Left hindlimb (tissue), 1 donor: Measurements from ENCODE around the gene PRR19.

Experiments
- DNase-seq: peaks from one replicate; pipeline ENCODE4 v3.0.0-alpha.2; 2018

Gene PRR19

DNA sequence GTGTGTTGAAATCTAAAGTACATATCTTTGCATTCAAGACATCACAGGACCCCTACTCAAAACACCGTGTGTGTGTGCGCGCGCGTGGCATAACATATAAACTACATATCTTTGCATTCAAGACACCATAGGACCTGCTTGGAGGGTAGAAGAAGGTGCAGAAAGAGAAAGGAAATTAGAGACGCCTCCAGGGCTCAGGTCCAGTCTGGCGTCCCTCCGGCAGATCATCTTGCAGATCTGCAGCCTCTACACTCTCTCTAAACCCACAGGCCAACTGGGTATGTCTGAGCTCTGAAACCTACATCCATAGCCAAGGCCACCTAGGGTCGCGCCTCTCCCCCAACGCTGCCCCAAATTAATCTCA is 1.2 kb downstream of the PRR19 start:
- DNase-seq: no peak

DNA sequence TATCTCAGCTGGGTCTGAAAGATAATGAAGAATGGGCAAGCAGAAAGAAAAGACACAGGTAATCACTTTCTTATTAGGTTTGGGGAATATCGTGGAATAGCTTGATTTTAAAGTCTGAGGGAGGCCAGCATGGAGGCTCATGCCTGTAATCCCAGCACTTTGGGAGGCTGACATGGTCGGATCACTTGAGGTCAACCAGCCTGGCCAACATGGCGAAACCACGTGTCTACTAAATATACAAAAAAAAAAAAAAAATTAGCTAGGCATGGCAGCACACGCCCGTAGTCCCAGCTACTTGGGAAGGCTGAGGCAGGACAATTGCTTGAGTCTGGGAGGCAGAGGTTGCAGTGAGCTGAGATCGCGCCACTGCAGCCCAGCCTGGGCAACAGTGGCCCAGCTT is 1.9 kb downstream of the PRR19 start:
- DNase-seq: no peak

DNA sequence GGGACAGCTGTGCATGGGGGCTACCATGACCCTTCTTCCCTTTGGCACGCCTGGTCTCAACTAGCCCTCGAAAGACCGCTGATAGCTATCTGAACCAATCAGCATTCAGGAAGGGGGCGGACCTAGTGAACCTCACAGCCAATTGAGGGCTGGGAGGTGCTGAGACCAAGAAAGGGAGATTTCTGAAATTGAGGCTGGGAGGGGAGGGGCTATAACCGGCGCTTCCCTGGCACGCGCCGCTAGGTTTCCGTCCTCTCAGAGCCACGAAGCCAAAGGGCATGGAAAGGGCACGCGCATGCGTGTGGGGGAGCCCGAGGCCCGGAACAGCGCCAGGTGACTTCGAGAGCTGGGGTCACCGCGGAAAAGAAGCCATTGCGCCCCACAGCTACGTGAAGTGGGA is 4.7 kb downstream of the PRR19 start:
- no peak for DNase-seq

DNA sequence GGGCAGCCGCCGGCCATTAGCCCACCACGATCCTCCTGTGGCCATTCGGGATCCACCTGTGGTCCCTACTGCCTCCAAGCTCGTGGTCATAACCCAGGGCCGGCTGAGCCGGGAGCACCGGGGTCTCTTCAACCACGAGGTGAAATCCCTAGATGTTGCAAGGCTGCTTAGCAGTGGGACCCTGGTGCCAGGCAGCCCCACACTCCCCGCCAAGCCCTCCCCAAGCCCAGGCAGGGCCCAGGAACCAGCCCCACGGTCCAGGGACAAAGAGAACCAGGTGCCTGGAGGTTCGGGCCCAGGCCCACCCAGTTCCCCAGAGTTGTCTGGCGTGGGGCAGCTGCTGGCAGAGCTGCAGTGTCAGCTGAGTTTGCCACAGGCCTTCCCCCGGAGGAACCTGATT is 7.8 kb downstream of the PRR19 start:
- no peak for DNase-seq

DNA sequence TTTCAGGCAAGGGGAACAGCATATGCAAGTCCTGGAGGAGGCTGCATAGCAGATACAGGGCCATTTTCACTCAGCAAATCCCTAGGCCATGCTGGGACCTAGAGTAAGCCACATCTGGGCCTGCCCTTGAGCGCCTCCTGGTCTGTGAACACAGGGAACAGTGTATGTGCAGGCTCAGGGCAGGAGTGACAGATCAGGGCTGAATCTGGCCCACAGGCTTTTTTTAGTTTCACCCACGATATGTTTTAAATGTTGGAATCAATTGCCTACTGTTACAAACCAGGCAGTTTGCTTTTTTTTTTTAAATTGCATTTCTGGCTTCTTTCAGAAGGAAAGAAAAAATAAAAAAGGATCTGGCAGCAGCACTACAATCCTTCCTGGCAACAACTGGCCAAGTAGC is 9.7 kb downstream of the PRR19 start:
- DNase-seq: no peak

DNA sequence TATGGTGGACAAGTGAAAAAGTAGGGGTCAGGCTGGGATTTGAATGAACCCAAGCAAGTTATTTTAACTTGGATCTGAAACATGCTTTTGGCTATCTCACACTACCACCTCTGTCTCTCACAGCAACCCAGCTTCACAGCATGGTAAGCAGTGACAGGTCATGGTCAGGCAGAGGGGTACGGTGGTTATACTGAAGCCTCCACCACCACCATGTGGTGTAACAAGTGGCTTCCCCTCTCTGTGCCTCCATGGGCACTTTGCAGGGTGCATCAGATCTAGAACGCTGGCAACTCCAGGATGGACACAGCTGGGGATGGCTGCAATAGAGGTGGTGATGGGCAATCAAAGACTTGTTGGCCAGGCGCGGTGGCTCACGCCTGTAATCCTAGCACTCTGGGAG is 10.4 kb downstream of the PRR19 start:
- DNase-seq: no peak

DNA sequence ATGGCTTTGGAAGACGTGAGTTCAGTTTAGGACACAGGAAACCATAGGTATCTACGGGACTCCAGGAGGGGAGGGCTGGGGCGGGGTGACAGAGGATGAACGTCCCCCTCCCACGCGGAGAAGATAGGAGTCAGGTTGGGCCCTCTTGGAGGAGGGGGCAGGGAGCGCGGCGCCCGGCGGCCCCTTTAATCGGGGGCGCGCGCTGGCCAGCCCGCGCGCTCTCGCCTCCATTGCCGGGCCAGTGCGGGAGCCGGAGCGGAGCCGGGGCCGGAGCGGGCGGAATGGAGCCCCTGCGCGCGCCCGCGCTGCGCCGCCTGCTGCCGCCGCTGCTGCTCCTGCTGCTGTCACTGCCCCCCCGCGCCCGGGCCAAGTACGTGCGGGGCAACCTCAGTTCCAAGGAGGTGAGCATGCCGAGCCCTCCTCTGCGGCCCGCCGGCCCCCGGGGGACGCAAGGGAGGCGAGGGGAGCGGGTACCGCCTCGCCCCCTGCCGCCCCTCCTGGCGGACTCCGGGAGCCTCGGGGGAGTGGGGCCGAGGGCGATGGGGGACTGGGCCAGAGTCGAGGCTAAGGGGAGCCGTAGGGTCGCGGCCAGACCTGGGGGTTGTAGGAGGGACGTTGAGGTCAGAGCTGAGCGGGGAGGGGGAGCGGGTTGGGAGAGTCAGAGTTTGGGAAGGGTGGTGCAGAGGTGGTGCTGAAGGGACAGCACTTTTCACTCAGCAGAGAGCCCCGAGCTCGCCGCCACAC is 11.3 kb downstream of the PRR19 start, which contains the start of gene TMEM145:
Gene TMEM145 (plus strand): TSS at position 214 of the 744 bp plus-strand sequence. CDS start 68 bp downstream, at position 282.
- peak; percentile 62 for DNase-seq

DNA sequence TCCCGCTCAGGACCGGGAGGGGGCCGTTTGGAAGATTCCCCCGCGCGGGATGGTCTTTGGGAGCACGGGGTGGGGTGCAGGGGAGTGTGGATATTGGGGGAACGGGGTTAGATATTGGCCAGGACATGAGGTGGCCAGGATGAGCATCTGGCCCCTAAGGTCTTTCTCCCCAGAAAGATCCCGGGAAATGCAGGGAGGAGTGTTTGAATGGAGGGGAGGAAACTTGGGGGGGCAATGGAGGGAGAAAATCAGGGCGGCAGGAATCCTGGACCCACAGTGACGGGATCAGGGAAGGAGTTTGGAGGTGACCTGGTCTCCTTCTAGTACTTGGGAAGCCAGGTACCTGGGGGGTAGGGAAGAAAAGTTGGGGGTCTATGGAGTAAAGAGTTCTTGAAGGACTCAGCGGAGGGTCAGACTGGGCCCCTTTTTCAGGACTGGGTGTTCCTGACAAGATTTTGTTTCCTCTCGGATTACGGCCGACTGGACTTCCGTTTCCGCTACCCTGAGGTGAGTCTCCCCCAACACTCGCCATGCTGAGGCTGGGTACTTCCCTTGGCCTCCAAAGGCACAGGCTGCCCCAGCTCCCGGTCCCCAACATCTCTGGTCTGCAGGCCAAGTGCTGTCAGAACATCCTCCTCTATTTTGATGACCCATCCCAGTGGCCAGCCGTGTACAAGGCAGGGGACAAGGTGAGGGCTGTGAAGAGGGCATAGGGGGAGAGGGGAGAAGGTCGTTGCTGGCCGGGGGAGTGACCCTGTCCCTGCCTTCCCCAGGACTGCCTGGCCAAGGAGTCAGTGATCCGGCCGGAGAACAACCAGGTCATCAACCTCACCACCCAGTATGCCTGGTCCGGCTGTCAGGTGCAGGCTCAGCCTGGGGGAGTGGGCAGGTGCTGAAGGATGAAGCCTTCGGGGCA is 12.2 kb downstream of the PRR19 start:
- DNase-seq: no peak

DNA sequence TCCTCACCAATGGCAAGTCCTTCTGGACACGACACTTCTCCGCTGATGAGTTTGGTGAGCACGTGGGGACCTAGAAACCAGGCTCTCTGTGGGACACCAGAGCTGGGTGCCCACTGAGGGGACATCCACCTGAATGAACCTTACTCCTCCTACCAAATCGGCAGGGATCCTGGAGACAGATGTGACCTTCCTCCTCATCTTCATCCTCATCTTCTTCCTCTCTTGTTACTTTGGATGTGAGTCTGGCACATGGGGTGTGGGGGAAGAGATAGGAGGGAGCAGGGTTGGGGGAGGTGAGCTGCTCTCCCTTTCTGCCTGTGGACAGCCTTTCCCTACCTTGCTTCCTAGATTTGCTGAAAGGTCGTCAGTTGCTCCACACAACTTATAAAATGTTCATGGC is 13.1 kb downstream of the PRR19 start:
- DNase-seq: no peak

DNA sequence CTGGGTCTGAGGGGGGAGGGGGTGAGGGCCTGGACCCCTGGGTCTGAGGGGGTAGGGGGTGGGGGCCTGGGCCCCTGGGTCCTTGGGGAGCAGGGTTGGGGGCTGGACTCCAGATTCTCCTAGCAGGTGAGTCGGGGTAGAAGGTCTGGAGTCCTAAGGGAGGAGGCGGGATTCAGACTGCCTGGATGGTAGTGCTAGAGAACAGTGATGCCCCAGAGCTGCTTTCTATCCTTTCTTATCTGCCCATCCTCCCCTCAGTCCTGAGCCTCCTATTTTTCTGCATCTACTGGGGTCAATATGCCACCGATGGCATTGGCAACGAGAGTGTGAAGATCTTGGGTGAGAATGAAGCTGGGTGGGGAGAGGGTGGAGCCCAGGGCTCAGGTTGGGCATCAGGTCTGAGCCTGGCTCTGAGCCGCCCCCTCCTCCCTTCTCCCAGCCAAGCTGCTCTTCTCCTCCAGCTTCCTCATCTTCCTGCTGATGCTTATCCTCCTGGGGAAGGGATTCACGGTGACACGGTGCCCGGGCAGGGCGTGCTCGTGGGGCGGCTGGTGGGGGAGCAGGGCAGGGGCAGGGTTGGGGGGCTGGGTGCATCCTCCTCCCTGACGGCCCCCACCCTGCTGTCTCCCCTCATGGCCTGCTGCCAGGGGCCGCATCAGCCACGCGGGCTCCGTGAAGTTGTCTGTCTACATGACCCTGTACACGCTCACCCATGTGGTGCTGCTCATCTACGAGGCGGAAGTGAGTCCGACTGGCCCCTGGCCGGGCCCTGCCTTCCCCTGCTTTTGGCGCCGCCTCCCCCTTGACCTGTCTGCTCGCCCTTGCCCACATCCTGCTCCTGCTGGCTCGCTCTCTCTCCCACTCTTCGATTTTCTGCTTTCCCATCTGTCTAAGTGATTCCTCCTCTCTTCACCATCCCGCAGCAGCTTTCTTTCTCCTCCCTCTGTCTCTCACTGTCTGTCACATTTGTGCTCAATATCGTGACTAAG is 14.6 kb downstream of the PRR19 start:
- peak; percentile 46 for DNase-seq

DNA sequence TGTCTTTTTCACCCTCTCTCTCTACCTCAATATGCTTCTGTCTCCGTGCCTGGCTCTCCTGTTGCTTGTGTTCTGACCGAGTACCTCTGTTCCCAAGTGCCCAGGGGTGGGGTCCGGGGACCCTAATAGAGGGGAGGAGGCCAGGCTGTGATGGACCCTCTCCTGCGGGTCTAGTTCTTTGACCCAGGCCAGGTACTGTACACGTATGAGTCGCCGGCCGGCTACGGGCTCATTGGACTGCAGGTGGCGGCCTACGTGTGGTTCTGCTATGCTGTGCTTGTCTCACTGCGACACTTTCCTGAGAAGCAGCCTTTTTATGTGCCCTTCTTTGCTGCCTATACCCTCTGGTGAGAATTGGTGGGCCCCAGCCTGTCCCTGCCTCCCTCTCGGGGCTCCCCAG is 15.6 kb downstream of the PRR19 start:
- no peak for DNase-seq

DNA sequence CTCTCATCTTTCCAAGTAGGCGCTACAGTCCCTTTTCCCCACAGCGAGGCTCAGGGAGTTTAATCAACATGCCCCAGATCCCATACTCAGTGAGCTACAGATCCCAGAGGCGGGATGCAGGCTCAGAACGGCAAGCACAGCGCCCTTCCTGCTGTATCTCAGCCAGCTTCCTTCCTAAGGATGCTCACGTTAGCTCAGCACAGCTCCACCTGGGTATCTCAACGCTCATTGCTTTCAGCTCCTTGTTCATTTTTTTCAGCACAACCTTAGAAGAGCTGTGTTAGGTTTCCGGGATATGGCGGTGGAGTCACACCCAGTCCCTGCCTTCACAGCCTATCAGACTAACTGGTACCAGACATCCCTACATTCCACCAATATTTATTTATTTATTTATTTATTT is 20.4 kb downstream of the PRR19 start:
- no peak for DNase-seq

DNA sequence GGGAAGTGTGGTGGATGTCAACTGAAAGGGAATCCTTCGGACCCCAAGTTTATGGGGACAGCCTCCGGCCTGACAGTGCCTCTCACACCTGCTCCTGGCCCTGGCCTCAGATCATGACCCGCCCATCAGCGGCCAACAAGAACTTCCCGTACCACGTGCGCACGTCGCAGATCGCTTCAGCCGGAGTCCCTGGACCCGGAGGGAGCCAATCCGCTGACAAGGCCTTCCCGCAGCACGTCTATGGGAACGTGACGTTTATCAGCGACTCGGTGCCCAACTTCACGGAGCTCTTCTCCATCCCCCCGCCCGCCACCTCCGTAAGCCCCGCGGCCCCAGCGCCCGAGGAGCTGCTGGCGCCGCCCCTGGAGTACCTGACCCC is 21.5 kb downstream of the PRR19 start:
- DNase-seq: no peak

DNA sequence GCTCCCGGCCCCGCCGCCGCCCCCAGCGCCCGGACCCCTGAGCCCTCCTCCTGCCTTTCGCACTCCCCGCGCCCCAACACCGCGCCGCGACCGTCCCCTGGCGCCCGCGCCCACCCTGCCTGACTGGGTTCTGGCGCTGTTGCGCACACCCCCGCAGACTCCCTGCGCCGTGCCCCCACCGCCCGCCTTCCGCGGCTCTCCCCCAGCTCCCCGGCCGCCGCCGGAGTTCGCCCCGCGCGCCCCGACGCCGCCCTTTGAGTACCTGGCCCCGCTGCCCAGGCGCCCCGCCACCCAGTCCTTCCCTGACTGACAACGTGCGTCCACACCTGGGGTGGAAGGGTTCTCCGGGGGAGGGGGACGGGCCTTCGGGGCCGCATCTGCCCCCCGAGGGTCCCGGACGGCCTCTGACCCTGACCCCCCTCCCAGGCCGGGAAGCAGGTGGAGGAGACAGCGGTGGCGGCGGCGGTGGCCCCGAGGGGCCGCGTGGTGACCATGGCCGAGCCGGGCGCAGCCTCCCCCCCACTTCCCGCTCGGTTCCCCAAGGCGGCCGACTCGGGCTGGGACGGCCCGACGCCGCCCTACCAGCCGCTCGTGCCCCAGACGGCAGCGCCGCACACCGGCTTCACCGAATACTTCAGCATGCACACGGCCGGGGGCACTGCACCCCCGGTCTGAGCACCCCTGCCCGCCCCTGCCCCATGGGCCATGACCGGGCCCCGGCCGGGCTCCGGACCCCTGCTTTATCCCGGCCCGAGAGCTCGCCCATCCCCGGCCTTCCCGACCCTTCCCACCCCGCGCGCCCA is 22.1 kb downstream of the PRR19 start:
- no peak for DNase-seq

DNA sequence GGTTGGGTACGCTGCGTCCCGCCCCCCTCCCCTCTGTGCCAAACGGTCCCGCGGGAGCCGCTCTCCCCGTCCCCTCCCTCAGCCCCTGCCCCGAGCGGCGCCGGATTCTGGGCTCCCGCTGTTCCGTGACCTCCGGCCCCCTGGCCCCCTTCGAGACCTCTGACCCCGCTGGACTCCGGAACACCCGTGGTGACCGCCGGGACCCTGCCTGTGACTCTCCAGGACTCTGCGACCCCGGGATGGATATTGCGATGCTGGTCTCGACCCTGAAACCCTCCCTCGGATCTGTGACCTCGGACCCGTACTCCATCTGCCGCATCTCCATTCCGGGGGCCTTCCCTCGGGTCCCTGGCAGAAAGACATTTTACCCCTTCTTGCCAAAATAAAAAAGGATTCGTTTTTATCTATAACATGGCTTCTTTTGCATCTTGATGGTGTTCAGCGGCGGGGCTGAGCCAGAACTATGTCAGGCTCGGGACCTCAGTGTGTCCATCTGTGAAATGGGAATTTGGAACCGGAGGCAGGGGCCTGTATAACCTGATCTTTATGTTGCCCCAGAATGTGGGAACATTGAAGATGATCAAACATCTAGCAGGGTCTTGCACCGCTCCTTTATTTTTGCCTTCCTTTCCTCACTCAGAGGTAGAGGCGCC is 22.8 kb downstream of the PRR19 start:
- no peak for DNase-seq

DNA sequence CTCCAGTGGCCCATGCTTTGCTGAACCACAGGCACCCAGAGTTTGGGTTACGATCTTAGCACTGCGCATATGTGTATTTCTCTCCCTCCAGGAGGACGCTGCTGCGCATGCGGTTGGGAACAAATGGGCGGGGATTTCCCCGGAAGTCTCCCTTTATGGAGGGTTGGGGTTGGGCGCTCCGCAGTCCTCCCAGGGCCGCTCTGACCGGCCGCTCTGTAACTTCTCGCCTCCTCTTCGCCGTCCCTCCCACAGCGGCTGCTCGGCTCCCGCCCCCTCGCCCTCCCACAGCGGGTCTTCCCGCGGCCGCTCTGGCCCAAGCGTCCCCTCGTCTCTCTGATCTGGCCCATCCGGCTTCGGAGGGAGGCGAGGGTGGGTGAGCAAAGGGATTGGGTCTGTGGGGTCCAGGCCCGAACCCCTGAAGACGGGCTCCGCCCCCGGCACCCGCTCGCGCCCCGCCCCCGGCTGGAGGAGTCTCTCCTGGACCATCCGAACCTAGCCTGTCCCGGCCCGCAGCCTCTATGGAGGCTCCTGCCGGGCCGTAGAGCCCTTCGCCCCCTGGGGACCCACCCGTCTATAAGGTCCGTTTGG is 23.5 kb downstream of the PRR19 start, which contains the start of gene MEGF8:
Gene MEGF8 (plus strand): TSS at position 328 of the 588 bp plus-strand sequence. CDS start 609 bp downstream, outside the sequence.
- peak; percentile 99 for DNase-seq

DNA sequence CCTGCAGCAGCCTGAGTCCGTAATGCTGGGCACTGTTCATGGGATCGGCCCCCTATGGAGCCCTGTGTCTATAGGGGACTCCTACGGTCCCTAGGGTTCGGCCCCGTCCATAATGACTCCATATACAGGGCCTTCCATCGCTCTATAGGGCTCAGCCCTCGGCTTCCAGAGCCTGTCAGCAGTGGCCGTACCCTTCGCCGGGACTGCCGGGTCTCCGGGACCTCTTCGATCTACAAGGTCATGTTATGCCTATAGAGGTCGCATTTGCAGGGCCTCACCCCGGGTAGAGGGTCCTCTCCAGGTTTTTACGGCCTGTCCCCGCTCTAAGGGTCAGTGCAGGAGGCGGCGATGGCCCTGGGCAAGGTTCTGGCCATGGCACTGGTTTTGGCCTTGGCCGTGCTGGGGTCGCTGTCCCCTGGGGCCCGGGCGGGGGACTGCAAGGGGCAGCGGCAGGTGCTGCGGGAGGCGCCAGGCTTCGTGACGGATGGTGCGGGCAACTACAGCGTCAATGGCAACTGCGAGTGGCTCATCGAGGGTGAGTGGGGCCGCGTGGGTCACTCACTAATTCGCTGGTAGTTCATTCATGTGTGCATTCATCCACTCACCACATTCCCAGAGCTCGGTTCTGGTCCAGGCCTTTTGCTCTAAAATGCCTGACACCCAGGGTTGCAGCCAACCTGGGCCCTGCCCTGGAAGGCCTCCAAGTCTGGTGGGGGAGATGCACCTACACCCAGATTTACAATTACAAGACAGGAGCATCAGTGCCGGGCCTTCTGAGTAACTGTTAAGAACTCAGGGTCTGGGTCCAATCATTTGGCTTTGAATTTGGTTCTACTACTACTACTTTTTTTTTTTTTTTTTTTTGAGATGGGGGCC is 24.2 kb downstream of the PRR19 start:
- no peak for DNase-seq

DNA sequence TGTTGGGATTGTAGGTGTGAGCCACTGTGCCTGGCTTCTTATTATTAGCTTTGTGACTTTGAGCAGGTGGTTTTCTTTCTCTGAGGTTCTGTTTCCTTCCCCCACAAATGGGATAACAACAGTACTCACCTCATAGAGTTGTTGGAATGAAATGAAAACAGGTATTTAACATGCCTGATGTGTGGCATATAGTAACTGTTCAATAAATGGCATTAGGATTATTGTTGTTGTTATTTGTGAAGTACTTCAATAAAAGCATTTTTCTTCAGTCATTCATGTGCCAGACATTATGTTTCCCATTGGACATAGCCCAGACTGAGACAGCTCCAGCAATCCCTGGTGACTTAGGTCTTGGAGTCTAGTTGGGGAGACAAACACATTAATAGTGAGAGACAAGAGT is 25.0 kb downstream of the PRR19 start:
- no peak for DNase-seq

DNA sequence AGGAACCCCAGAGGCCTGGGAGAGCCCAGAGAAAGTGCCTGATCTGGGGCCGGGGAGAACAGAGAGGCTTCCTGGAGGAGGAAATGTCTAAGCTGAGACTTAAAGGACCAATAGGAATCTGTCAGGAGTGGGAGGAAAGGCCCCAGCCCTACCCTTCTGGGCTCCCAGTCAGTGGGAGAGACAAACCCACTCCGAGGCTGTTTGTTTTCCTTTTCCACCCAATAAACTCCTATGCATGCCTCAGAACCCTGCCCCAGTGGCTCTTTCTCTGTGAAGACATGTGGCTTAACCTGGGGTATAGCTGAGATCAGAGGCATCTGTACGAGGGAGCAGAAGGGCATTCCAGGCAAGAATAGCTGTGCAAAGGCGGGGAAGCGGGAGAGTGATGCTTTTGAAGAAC is 25.4 kb downstream of the PRR19 start:
- no peak for DNase-seq

DNA sequence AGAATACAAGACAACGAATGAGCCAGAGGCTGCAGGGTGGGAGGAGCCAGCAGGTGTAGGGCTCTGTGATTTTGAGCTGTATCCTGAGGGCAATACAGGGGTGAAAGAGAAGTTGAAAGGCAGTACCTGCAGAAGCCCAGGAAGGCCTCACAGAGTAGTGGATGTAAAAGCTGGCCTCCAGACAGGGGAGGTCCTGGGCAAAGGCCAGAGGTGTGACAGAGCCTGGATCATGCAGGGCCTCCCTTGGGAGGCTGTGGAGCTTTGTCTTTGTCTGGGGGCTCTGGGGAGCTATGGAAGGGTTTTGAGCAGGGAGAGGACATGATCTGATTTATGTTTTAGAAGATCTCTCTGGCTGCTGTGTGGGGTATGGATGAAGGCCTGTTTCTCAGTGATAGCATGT is 26.2 kb downstream of the PRR19 start:
- DNase-seq: no peak
